Karpas-422 (cell line): ENCODE data around the gene SDK1. TPM values are rescaled to one million over a fixed set of nuclear protein-coding genes. Genes with fewer than 3 reads are reported as not detected.

Experiments
- DNase-seq: peaks from one replicate; pipeline ENCODE4 v3.0.0-alpha.2; 2015
- H2AFZ ChIP-seq: fragments of 200-600 bp; sonication (generic); 2 replicates; pipeline ENCODE4 v1.6.1; 2014; ENCODE audit warnings: antibody characterized with exemption, low read length, mixed read lengths
- H3K27ac ChIP-seq: fragments of 200-600 bp; sonication (generic); 2 replicates; pipeline ENCODE4 v1.5.1; 2014; ENCODE audit warnings: mild to moderate bottlenecking, low read length, moderate library complexity
- H3K27me3 ChIP-seq: fragments of 200-600 bp; sonication (generic); 2 replicates; pipeline ENCODE4 v1.6.1; 2014; ENCODE audit warnings: low read length, mixed read lengths
- H3K36me3 ChIP-seq: fragments of 200-600 bp; sonication (generic); 2 replicates; pipeline ENCODE4 v1.6.1; 2014; ENCODE audit warnings: low read length, mixed read lengths; ENCODE audit not compliant: insufficient read depth
- H3K4me1 ChIP-seq: fragments of 200-600 bp; sonication (generic); 2 replicates; pipeline ENCODE4 v1.6.1; 2014; ENCODE audit warnings: mild to moderate bottlenecking, low read length, mixed read lengths
- H3K4me2 ChIP-seq: fragments of 200-600 bp; sonication (generic); 2 replicates; pipeline ENCODE4 v1.6.1; 2014; ENCODE audit warnings: low read length, low read depth, mild to moderate bottlenecking; ENCODE audit not compliant: poor library complexity, severe bottlenecking
- H3K4me3 ChIP-seq: fragments of 200-600 bp; sonication (generic); 2 replicates; pipeline ENCODE4 v1.5.1; 2014; ENCODE audit warnings: mild to moderate bottlenecking, antibody characterized with exemption, low read length, mixed read lengths
- H3K79me2 ChIP-seq: fragments of 200-600 bp; sonication (generic); 2 replicates; pipeline ENCODE4 v1.6.1; 2014; ENCODE audit warnings: mild to moderate bottlenecking, low read length, mixed read lengths
- H3K9ac ChIP-seq: fragments of 200-600 bp; sonication (generic); 2 replicates; pipeline ENCODE4 v1.6.0; 2014; ENCODE audit warnings: low read length
- H3K9me2 ChIP-seq: fragments of 200-600 bp; sonication (generic), shearing (Covaris generic); replicated peaks from 2 replicates; pipeline ENCODE4 v1.6.0; 2014; ENCODE audit warnings: mild to moderate bottlenecking, low read length, moderate library complexity; ENCODE audit not compliant: insufficient read depth
- H3K9me3 ChIP-seq: fragments of 300-700, 200-600 bp; sonication (generic); 2 replicates; pipeline ENCODE4 v1.6.1; 2014; ENCODE audit warnings: low read length, mixed read lengths
- H4K20me1 ChIP-seq: fragments of 200-600 bp; sonication (generic); 2 replicates; pipeline ENCODE4 v1.6.1; 2014; ENCODE audit warnings: mild to moderate bottlenecking, antibody characterized with exemption, low read length, low read depth; ENCODE audit not compliant: insufficient read depth
- total RNA-seq: library from RNA; depleted of rRNA; stranded (reverse); fragments of >200 nt; shearing (Covaris generic); gene quantifications from 2 replicates; pipeline ENCODE4 v1.2.3, GENCODE V29; 2014; ENCODE audit warnings: low replicate concordance

SDK1 gene
- total RNA-seq, 1 experiment from 2014 or later = not detected

GRCh38 chr7:4174884-4175283 is 873.8 kb downstream of the SDK1 start:
- Histone ChIP-seq H3K9ac (no peak overlapping the region), H4K20me1 (no peaks in the 10 kb centered on the region), H3K27me3 (no peaks in the 10 kb centered on the region), H3K36me3 (no peaks in the 10 kb centered on the region), H3K27ac (no peak overlapping the region), H3K9me2 (no peaks in the 10 kb centered on the region), H3K79me2 (no peaks in the 10 kb centered on the region), H3K4me2 (no peak overlapping the region), H2AFZ (no peak overlapping the region), H3K9me3 (no peaks in the 10 kb centered on the region), H3K4me3 (no peak overlapping the region), H3K4me1 (no peaks in the 10 kb centered on the region)
- no peak for DNase-seq

DNA sequence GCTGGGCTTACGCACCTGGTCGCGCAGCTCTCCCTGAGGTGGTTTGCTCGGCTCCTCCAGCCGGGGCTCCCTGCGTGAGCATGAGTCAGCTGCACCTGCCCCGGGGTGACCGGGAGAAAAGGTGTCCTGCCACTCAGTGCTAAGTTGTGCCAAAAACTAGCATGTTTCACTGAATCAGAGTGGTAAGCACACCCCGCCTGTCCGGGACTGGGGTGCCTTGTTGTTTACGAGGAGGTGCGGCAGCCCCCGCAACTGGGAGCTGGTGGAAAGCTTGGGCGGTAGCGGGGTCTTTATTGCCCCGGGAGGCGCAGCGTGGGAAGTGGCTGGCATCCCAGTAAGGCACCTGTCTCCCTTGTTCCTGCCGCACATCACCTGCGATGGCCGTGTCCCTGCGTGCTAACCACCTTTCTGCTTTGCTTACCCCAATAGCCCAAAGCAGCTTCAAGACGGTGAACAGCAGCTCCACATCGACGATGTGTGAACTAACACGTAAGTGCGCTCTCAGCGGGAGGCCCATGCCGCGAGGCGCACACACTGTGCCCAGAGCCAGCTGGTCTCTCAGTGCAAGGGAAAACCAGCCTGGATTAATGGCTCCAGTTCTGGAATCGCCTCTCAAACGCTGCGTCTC is 874.4 kb downstream of the SDK1 start:
- no peaks in the 10 kb centered on the region for H4K20me1 ChIP-seq
- no peaks in the 10 kb centered on the region for H3K27me3 ChIP-seq
- no peak overlapping the region for H3K9ac ChIP-seq
- no peak overlapping the region for H3K27ac ChIP-seq
- DNase-seq = no peak
- no peaks in the 10 kb centered on the region for H3K36me3 ChIP-seq
- H3K9me2 ChIP-seq = no peaks in the 10 kb centered on the region
- no peak overlapping the region for H3K4me2 ChIP-seq
- H2AFZ ChIP-seq = no peak overlapping the region
- H3K4me1 ChIP-seq = no peaks in the 10 kb centered on the region
- H3K79me2 ChIP-seq = no peaks in the 10 kb centered on the region
- H3K4me3 ChIP-seq = no peak overlapping the region
- H3K9me3 ChIP-seq = no peaks in the 10 kb centered on the region

- no peak overlapping the region for H3K4me3 ChIP-seq
- H3K9me3 ChIP-seq = no peaks in the 10 kb centered on the region
- no peak for DNase-seq
- H3K27ac ChIP-seq = no peak overlapping the region
- H3K4me2 ChIP-seq = no peak overlapping the region
- no peak overlapping the region for H2AFZ ChIP-seq
- H3K79me2 ChIP-seq = no peaks in the 10 kb centered on the region
- no peaks in the 10 kb centered on the region for H3K27me3 ChIP-seq
- H3K9ac ChIP-seq = no peak overlapping the region
- H3K9me2 ChIP-seq = no peaks in the 10 kb centered on the region
- H3K4me1 ChIP-seq = no peaks in the 10 kb centered on the region
- no peaks in the 10 kb centered on the region for H4K20me1 ChIP-seq
- no peaks in the 10 kb centered on the region for H3K36me3 ChIP-seq
Measured at GRCh38 chr7:4177001-4177400, 875.9 kb downstream of the SDK1 start.

DNA sequence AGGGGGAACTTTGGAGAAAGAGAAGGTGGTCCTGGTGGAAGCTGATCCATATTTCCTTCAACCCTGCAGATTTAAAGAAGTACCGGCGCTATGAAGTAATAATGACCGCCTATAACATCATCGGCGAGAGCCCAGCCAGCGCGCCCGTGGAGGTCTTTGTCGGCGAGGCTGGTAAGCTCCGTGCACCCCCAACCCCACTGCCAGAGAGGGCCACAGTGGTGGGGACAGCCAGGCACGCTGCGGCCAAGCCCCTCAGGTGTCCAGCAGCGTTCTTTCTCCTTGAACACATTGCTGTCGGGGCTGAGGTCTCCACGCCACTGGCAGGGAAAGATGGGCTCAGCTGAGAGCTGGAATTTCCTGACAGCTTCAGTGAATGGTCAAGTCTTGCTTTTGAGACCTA is 877.4 kb downstream of the SDK1 start:
- no peak overlapping the region for H2AFZ ChIP-seq
- no peak overlapping the region for H3K27ac ChIP-seq
- no peaks in the 10 kb centered on the region for H3K4me1 ChIP-seq
- H3K79me2 ChIP-seq = no peaks in the 10 kb centered on the region
- H3K4me3 ChIP-seq = no peak overlapping the region
- no peaks in the 10 kb centered on the region for H3K9me3 ChIP-seq
- H3K36me3 ChIP-seq = no peaks in the 10 kb centered on the region
- no peaks in the 10 kb centered on the region for H3K27me3 ChIP-seq
- no peaks in the 10 kb centered on the region for H4K20me1 ChIP-seq
- DNase-seq = no peak
- H3K9me2 ChIP-seq = no peaks in the 10 kb centered on the region
- no peak overlapping the region for H3K4me2 ChIP-seq
- H3K9ac ChIP-seq = no peak overlapping the region

DNA sequence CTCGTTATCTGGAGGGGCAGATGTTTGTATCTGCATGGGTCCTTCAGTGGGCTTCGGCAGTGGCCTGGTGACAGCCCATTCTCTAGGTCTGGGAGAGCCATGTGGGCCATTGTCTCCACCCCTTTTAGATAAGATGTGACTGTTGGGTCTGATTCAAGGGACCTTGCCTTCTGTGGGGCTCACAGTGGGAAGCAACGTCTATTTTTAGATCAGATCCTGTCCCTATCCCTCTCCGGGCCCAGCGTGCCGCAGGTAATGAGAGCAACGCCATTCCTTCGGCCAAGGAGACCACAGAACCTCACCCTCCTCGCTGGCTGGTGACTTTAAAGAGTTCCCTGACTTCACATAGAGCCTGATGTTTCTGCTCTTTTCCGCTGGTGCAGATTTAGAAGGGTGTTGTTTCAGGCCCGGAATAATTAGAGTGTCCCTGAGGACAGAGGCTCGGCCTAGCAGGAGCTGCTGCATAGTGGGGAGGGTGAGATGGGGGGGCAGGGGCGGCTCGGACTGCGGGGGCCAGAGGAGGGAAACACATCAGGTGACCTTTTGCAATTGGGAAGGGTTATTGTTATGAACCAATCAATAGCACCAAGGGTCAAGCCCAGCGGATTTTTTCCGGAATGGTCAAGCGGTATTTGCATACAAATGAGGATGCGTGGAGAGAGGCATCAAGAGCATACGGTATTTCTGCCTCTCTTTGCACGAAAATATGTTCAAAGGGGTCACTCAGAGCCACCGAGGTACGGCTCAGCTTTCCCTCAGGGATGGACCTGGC is 878.0 kb downstream of the SDK1 start:
- Histone ChIP-seq H2AFZ (no peak overlapping the region), H3K9ac (no peak overlapping the region), H3K9me3 (no peaks in the 10 kb centered on the region), H3K36me3 (no peaks in the 10 kb centered on the region), H4K20me1 (no peaks in the 10 kb centered on the region), H3K9me2 (no peaks in the 10 kb centered on the region), H3K4me2 (no peak overlapping the region), H3K27me3 (no peaks in the 10 kb centered on the region), H3K27ac (no peak overlapping the region), H3K79me2 (no peaks in the 10 kb centered on the region), H3K4me3 (no peak overlapping the region), H3K4me1 (no peaks in the 10 kb centered on the region)
- DNase-seq = no peak

DNA sequence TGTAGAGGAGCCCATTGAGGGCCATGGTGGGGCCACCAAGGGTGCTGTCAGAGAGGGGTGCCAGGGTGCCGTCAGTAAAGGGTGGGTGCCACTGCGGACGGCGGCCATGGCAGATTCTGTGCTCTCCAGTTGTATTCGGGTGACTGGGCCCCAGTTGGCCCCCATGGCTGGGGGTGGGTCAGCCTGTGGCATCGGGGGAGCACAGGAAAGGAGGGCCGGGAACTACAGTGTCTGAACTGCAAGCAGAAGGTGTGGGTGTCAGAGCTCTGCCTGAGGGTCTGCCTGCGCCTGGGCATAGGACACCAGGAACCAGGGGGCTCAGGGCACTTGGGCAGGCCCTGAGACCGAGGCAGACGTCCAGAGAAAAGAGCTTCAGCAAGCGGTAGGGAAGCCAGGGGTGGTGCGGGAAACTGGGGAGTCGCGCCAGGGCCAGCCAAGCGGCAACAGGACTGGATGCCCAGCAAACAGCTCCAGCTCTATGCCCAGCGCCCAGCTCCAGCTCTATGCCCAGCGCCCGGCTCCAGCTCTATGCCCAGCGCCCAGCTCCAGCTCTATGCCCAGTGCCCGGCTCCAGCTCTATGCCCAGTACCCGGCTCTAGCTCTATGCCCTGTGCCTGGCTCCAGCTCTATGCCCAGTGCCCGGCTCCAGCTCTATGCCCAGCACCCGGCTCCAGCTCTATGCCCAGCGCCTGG is 878.8 kb downstream of the SDK1 start:
- Histone ChIP-seq H4K20me1 (no peaks in the 10 kb centered on the region), H3K27ac (no peak overlapping the region), H2AFZ (no peak overlapping the region), H3K9me3 (no peaks in the 10 kb centered on the region), H3K4me3 (no peak overlapping the region), H3K36me3 (no peaks in the 10 kb centered on the region), H3K9ac (no peak overlapping the region), H3K27me3 (no peaks in the 10 kb centered on the region), H3K4me1 (no peaks in the 10 kb centered on the region), H3K79me2 (no peaks in the 10 kb centered on the region), H3K9me2 (no peaks in the 10 kb centered on the region), H3K4me2 (no peak overlapping the region)
- no peak for DNase-seq

GRCh38 chr7:4181446-4181845 is 880.4 kb downstream of the SDK1 start:
- H3K9me2 ChIP-seq = no peaks in the 10 kb centered on the region
- no peak overlapping the region for H3K4me3 ChIP-seq
- H3K79me2 ChIP-seq = no peaks in the 10 kb centered on the region
- H3K36me3 ChIP-seq = no peaks in the 10 kb centered on the region
- no peaks in the 10 kb centered on the region for H3K27me3 ChIP-seq
- no peak overlapping the region for H3K27ac ChIP-seq
- H4K20me1 ChIP-seq = no peaks in the 10 kb centered on the region
- no peak overlapping the region for H3K4me2 ChIP-seq
- no peaks in the 10 kb centered on the region for H3K9me3 ChIP-seq
- no peak for DNase-seq
- no peaks in the 10 kb centered on the region for H3K4me1 ChIP-seq
- H2AFZ ChIP-seq = no peak overlapping the region
- no peak overlapping the region for H3K9ac ChIP-seq

GRCh38 chr7:4182605-4183300 is 881.7 kb downstream of the SDK1 start:
- no peaks in the 10 kb centered on the region for H3K4me1 ChIP-seq
- no peak overlapping the region for H3K4me2 ChIP-seq
- no peaks in the 10 kb centered on the region for H3K9me2 ChIP-seq
- no peaks in the 10 kb centered on the region for H3K36me3 ChIP-seq
- no peaks in the 10 kb centered on the region for H4K20me1 ChIP-seq
- no peak for DNase-seq
- H3K4me3 ChIP-seq = no peak overlapping the region
- H2AFZ ChIP-seq = no peak overlapping the region
- H3K9ac ChIP-seq = no peak overlapping the region
- H3K27ac ChIP-seq = no peak overlapping the region
- no peaks in the 10 kb centered on the region for H3K27me3 ChIP-seq
- H3K79me2 ChIP-seq = no peaks in the 10 kb centered on the region
- no peaks in the 10 kb centered on the region for H3K9me3 ChIP-seq
